HepG2 (cell line): ENCODE data around the gene SEMA5B. TPM values are rescaled to one million over a fixed set of nuclear protein-coding genes. Genes with fewer than 3 reads are reported as not detected.

Experiments
- ATAC-seq: fragments of 200-7000 bp; cut with Tn5 transposase; 3 replicates; pipeline ENCODE4 v1.9.1; 2020; ENCODE audit warnings: mild to moderate bottlenecking, moderate library complexity
- BruUV-seq: library from RNA; stranded (reverse); fragments of 400-500 nt; replicated peaks from 2 replicates; lab custom pipeline; 2021; lab: Mats Ljungman, UMichigan
- CTCF ChIA-PET: fragments of 300-600 bp; formaldehyde crosslinking; extraction: SDS; loops from one replicate; lab custom pipeline; 2021; ENCODE audit warnings: low total read pairs, inconsistent platforms, low intra/inter-chr PET ratio; lab: Yijun Ruan, JAX
- POLR2A ChIA-PET: fragments of 350-600 bp; sonication (Branson Sonifier 250); formaldehyde crosslinking; loops from one replicate; lab custom pipeline; 2020; ENCODE audit warnings: antibody characterized with exemption, inconsistent platforms; lab: Yijun Ruan, JAX
- DNase-seq: peaks from one replicate; pipeline ENCODE4 v3.0.0-alpha.2; 2015; ENCODE audit warnings: low spot score
- FAIRE-seq: peaks from 3 replicates; lab custom pipeline; 2011; peaks lifted over from hg19 to GRCh38; lab: Jason Lieb, UNC
- H2AFZ ChIP-seq: one replicate; pipeline ENCODE4 v1.6.1; 2011; ENCODE audit warnings: low read length, inconsistent platforms
- H3K27ac ChIP-seq: fragments of 300-600 bp; 3 replicates; pipeline ENCODE4 v1.8.0; 2011; ENCODE audit warnings: mixed run types, mild to moderate bottlenecking, mixed read lengths, low read length, inconsistent platforms; ENCODE audit not compliant: insufficient read depth; ENCODE audit errors: extremely low read length
- H3K27me3 ChIP-seq, 2 experiments: fragments of 200-600 bp in 1 of 2; 2 replicates in 1 of 2; 3 replicates in 1 of 2; pipeline versions ENCODE4 v1.6.0 to v1.8.0; 2011; ENCODE audit warnings: low read length in 2 of 2, mild to moderate bottlenecking in 2 of 2, moderate library complexity in 2 of 2, inconsistent platforms in 1 of 2; ENCODE audit not compliant: insufficient read depth in 2 of 2, control insufficient read depth in 1 of 2
- H3K36me3 ChIP-seq, 2 experiments: fragments of 200-600 bp in 1 of 2; replicated peaks in 1 of 2; 2 replicates in 1 of 2; 3 replicates in 1 of 2; pipeline versions ENCODE4 v1.5.1 to v1.8.0; 2011; ENCODE audit warnings: low read length in 2 of 2, inconsistent platforms in 1 of 2; ENCODE audit not compliant: insufficient read depth in 2 of 2, control insufficient read depth in 1 of 2
- H3K4me1 ChIP-seq: 2 replicates; pipeline ENCODE4 v1.5.1; 2012; ENCODE audit warnings: low read length, inconsistent platforms; ENCODE audit not compliant: insufficient read depth
- H3K4me2 ChIP-seq: 2 replicates; pipeline ENCODE4 v1.6.0; 2011; ENCODE audit warnings: low read depth, low read length, inconsistent platforms
- H3K4me3 ChIP-seq, 3 experiments: fragments of 200-600 bp in 1 of 3; sonication (generic), shearing (Covaris generic) in 1 of 3; replicated peaks in 1 of 3; 2 replicates each; pipeline ENCODE4 v1.5.1; 2011 to 2016; ENCODE audit warnings: low read length in 3 of 3, inconsistent platforms in 2 of 3, low read depth in 2 of 3, mild to moderate bottlenecking in 2 of 3, control low read depth in 1 of 3, mixed read lengths in 1 of 3; ENCODE audit not compliant: insufficient read depth in 1 of 3
- H3K79me2 ChIP-seq: one replicate; pipeline ENCODE4 v1.6.1; 2011; ENCODE audit warnings: low read length, inconsistent platforms; ENCODE audit not compliant: insufficient read depth
- H3K9ac ChIP-seq: 2 replicates; pipeline ENCODE4 v1.6.0; 2011; ENCODE audit warnings: mild to moderate bottlenecking, low read depth, low read length, inconsistent platforms; ENCODE audit not compliant: insufficient read depth
- H3K9me3 ChIP-seq: 2 replicates; pipeline ENCODE4 v1.5.1; 2012; ENCODE audit warnings: mild to moderate bottlenecking, low read length
- H4K20me1 ChIP-seq: 2 replicates; pipeline ENCODE4 v1.6.0; 2011; ENCODE audit warnings: inconsistent platforms, mild to moderate bottlenecking, low read length, moderate library complexity; ENCODE audit not compliant: insufficient read depth
- ADNP ChIP-seq: sonication (generic); formaldehyde crosslinking; IDR thresholded peaks from 2 replicates; pipeline ENCODE4 v1.4.0; 2020; ENCODE audit warnings: missing genetic modification reagents
- HNRNPH1 ChIP-seq: fragments of 200-400 bp; formaldehyde crosslinking; optimal IDR thresholded peaks from 2 replicates; pipeline ENCODE3; 2017; ENCODE audit warnings: mild to moderate bottlenecking, low read depth, low read length
- PBX3 ChIP-seq: sonication (generic); formaldehyde crosslinking; IDR thresholded peaks from 2 replicates; pipeline ENCODE4 v1.8.1; 2023; ENCODE audit warnings: missing genetic modification reagents, inconsistent platforms, borderline replicate concordance
- SETDB1 ChIP-seq: sonication (generic); formaldehyde crosslinking; IDR thresholded peaks from 2 replicates; pipeline ENCODE4 v1.5.1; 2020; ENCODE audit warnings: missing genetic modification reagents, mild to moderate bottlenecking, borderline replicate concordance
- ZNF550 ChIP-seq: sonication (generic); formaldehyde crosslinking; IDR thresholded peaks from 2 replicates; pipeline ENCODE4 v1.4.0; 2020; ENCODE audit warnings: mild to moderate bottlenecking, missing genetic modification reagents, borderline replicate concordance
- WGBS: methylation state at CpG from one replicate; pipeline ENCODE4 v1.1.6; 2017; ENCODE audit warnings: low lambda C conversion rate; 5-methylcytosine and 5-hydroxymethylcytosine counted together
- in situ Hi-C: cut with HindIII; loops from 2 replicates; pipeline ENCODE4 v1.10.0; 2017; ENCODE audit warnings: low pct_unique_long_range_greater_than_20kb; ENCODE audit not compliant: extremely low pct_ligation_motif_present
- intact Hi-C: fragments of 100-400 bp; cut with micrococcal nuclease; formaldehyde crosslinking; loops from one replicate; pipeline ENCODE4 v1.10.0; 2022; ENCODE audit not compliant: unreplicated experiment
- polyA plus RNA-seq, 8 experiments: library from polyadenylated mRNA; depleted of rRNA in 3 of 8; stranded (reverse) in 7 of 8; unstranded in 1 of 8; fragments of >200 nt; fragmentation: Illumina TruSeq in 4 of 8; extraction: Trizol in 4 of 8; gene quantifications; 2 replicates each; pipeline versions ENCODE4 v1.2.1 to v1.2.3, GENCODE V29; 2011 to 2016; ENCODE audit warnings: low read depth in 4 of 8, missing spikeins in 1 of 8, mixed read lengths in 1 of 8; ENCODE audit not compliant: insufficient read depth in 1 of 8
- total RNA-seq, 5 experiments: library from RNA; depleted of rRNA; stranded (reverse); fragments of >200 nt; fragmentation: Illumina TruSeq; extraction: Trizol; gene quantifications; 2 replicates each; pipeline ENCODE4 v1.2.3, GENCODE V29; 2016; ENCODE audit warnings: low read depth in 1 of 5

Gene SEMA5B
- total and polyA plus RNA-seq, 2 of the 13 experiments (the other 11 are each of a cell fraction or from before 2014, with no cell fraction given) = not detected

DNA sequence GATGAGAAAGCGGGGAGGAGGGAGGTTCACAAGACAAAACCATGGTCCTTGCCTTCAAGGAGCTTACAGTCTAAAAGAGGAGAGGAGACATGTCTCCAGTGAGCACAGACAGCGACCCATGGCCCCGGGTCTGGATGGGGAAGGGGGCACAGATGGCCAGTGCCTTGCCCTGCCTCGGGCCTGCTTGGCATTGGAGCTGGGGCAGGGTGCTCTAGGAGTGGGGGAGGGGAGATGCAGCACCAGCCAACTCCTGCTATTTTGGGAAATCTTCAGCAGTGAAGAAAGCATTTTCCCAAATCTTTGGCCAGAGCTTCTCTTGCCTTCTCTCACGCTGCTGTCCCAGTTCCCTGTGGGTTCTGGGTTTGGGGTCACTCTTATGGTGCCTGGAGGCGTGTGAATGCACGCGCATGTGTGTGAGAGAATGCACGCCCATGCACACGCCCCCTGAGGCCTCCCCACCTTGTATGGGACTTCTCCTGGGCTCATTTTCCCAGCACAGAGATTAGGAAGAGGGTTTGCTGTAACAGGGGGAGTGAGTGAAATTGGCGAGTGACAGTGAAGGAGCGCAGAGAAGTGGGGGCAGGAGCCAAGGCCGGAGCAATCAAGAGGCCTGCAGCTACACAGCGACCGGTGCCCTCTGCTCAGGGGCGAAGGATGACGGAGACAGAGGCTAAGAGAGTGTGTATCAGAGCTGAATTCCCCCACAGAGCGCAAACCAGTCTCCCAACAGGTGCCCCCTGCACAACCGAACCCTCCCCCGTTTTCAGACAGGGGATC lies 71.5 kb downstream of the SEMA5B start:
- ChIA-PET POLR2A (no interaction called here), CTCF (no interaction called here)
- ATAC-seq (no peak), FAIRE-seq (no peak), DNase-seq (no peak)
- BruUV-seq = no TSS peak
- H2AFZ ChIP-seq = no peak overlapping the region
- peaks cover 4 to 33% of the 10 kb centered on the region in 2 experiments; a peak in 4 of 5 replicates for H3K27me3 ChIP-seq
- intact Hi-C loops = no loop called here
- H4K20me1 ChIP-seq = no peaks in the 10 kb centered on the region
- no peak overlapping the region for H3K4me2 ChIP-seq
- no peaks in the 10 kb centered on the region for H3K36me3 ChIP-seq
- no peak overlapping the region for H3K9ac ChIP-seq
- H3K4me1 ChIP-seq = peaks cover 8% of the 10 kb centered on the region; the same call in 1 of the 2 replicates
- H3K27ac ChIP-seq = no peak overlapping the region
- no peaks in the 10 kb centered on the region for H3K9me3 ChIP-seq
- in situ Hi-C loops = no loop called here
- WGBS = 47% methylated on average over 19 of the region's 20 CpGs
- no peak overlapping the region for H3K4me3 ChIP-seq
- H3K79me2 ChIP-seq = no peaks in the 10 kb centered on the region
- no peak for TF ChIP-seq ADNP (CRISPR knock-in tag)
- no peak for TF ChIP-seq HNRNPH1
- no peak for TF ChIP-seq ZNF550 (CRISPR knock-in tag)
- TF ChIP-seq, all 625 proteins: peak for 0

DNA sequence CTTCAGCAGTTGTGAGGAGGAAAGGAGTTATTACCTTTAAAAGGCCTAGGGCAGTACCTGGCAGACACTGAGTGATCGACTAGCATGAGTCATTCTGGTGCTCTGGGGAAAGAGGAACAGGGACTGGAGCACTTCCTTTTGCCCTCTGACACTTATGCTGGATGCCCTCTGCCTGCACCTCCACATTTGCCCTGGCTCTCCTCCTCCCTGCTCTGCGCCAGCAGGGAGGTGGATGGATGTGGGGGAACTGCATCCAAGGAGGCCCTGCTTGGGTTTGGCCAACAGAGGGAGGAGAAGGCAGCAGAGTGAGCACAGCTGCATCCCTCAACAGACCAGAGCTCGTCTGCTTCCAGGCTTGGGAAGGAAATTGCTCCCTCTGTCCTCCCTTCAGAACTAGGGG lies 75.0 kb downstream of the SEMA5B start:
- no peaks in the 10 kb centered on the region for H3K79me2 ChIP-seq
- POLR2A ChIA-PET = no interaction called here
- H3K9me3 ChIP-seq = no peaks in the 10 kb centered on the region
- BruUV-seq = no TSS peak
- no peak overlapping the region for H3K4me3 ChIP-seq
- peaks cover 2 to 23% of the 10 kb centered on the region in 2 experiments; a peak in 3 of 5 replicates for H3K27me3 ChIP-seq
- no peak overlapping the region for H3K4me2 ChIP-seq
- in situ Hi-C loops (no loop called here), intact Hi-C loops (no loop called here)
- H2AFZ ChIP-seq = no peak overlapping the region
- peak; percentile 66 for ATAC-seq
- no peak overlapping the region for H3K9ac ChIP-seq
- no peak for DNase-seq
- WGBS = 31% methylated on average over 2 of the region's 3 CpGs
- peaks cover 8% of the 10 kb centered on the region; the same call in 1 of the 2 replicates for H3K4me1 ChIP-seq
- CTCF ChIA-PET = no interaction called here
- no peak for FAIRE-seq
- no peak overlapping the region for H3K27ac ChIP-seq
- H3K36me3 ChIP-seq = no peaks in the 10 kb centered on the region
- TF ChIP-seq SETDB1 (CRISPR knock-in tag) (no peak), PBX3 (CRISPR knock-in tag) (no peak)
- no peaks in the 10 kb centered on the region for H4K20me1 ChIP-seq
